Prostate gland (tissue), 2 donors: ENCODE measurements around the gene SLAMF8.

Source experiments
- CTCF ChIP-seq, 4 experiments: fragments of 200-600 bp in 2 of 4; fragments of 450-650 bp in 2 of 4; sonication (generic) in 2 of 4; IDR thresholded peaks; 1 replicate in 3 of 4; 2 replicates in 1 of 4; pipeline ENCODE4 v1.5.1; 2016 to 2019; ENCODE audit warnings: antibody characterized with exemption in 4 of 4, mild to moderate bottlenecking in 2 of 4, moderate library complexity in 2 of 4
- POLR2A ChIP-seq: fragments of 450-650 bp; IDR thresholded peaks from one replicate; pipeline ENCODE4 v1.6.1; 2016; ENCODE audit warnings: antibody characterized with exemption, mild to moderate bottlenecking
- POLR2AphosphoS5 ChIP-seq: sonication (generic); formaldehyde crosslinking; IDR thresholded peaks from one replicate; pipeline ENCODE4 v1.6.1; 2017; ENCODE audit warnings: antibody characterized with exemption

GRCh38 chr1:159798893-159799292 is 27.8 kb upstream of the SLAMF8 start:
- TF ChIP-seq POLR2A: no peak
- TF ChIP-seq CTCF (IDR thresholded peaks at IDR 0.05): peak; percentile 29 to 79 (median 70)
- peak; percentile 39 for TF ChIP-seq POLR2AphosphoS5
